Mesothelial cell of epicardium (in vitro differentiated cells): ENCODE data around the gene WFS1. TPM values are rescaled to one million over a fixed set of nuclear protein-coding genes. Genes with fewer than 3 reads are reported as not detected.

Source experiments
- DNase-seq, 2 experiments: peaks; one replicate each; pipeline ENCODE4 v3.0.0; 2021; ENCODE audit warnings: low spot score in 2 of 2; ENCODE audit not compliant: unreplicated experiment in 2 of 2
- H3K27ac Mint-ChIP-seq: 2 replicates; pipeline ENCODE4 v1.8.0; 2021; ENCODE audit warnings: mixed read lengths
- H3K27me3 Mint-ChIP-seq: 2 replicates; pipeline ENCODE4 v1.8.0; 2021; ENCODE audit warnings: low read depth, mixed read lengths
- H3K36me3 Mint-ChIP-seq: 2 replicates; pipeline ENCODE4 v1.8.0; 2021; ENCODE audit warnings: mixed read lengths
- H3K4me1 Mint-ChIP-seq: 2 replicates; pipeline ENCODE4 v1.8.0; 2021; ENCODE audit warnings: mixed read lengths
- H3K4me3 Mint-ChIP-seq: 2 replicates; pipeline ENCODE4 v1.8.0; 2021; ENCODE audit warnings: mild to moderate bottlenecking, moderate library complexity, mixed read lengths
- H3K9me3 Mint-ChIP-seq: 2 replicates; pipeline ENCODE4 v1.8.0; 2021; ENCODE audit warnings: mixed read lengths
- total RNA-seq: library from RNA; stranded (reverse); gene quantifications from 3 replicates; pipeline ENCODE4 v1.2.1, GENCODE V29; 2021
- TF ChIP-seq, protein P1 (sequence below): fragments of 200-600 bp; sonication (generic); IDR thresholded peaks from one replicate; pipeline ENCODE4 v1.5.0; 2021; ENCODE audit warnings: antibody characterized with exemption; ENCODE audit not compliant: unreplicated experiment

WFS1 gene
- total RNA-seq, 1 donor from 2014 or later, result 34.2 TPM

DNA sequence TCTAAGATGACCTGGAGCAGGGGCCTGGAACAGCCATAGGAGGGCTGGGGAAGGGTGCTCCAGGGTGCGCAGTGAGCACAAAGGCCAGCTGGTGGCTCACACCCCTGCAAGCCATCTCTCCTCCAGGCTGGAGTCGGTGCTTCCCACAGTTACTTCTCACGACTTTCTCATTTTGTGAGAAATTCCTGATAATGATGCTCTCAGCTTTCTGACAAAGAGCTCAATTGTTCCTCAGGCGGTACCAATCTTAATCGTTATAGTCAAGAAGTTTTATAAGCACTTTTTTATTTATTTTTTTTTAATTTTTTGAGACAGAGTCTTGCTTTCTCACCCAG lies 11.7 kb upstream of the WFS1 start:
- DNase-seq, result no peak
- H3K9me3 Mint-ChIP-seq, result no peaks in the 10 kb centered on the region
- no peak overlapping the region for H3K4me3 Mint-ChIP-seq
- no peak overlapping the region for H3K27ac Mint-ChIP-seq
- H3K27me3 Mint-ChIP-seq, result peaks cover 22% of the 10 kb centered on the region
- peaks cover 4% of the 10 kb centered on the region for H3K4me1 Mint-ChIP-seq
- no peaks in the 10 kb centered on the region for H3K36me3 Mint-ChIP-seq
- TF ChIP-seq, protein P1, sequence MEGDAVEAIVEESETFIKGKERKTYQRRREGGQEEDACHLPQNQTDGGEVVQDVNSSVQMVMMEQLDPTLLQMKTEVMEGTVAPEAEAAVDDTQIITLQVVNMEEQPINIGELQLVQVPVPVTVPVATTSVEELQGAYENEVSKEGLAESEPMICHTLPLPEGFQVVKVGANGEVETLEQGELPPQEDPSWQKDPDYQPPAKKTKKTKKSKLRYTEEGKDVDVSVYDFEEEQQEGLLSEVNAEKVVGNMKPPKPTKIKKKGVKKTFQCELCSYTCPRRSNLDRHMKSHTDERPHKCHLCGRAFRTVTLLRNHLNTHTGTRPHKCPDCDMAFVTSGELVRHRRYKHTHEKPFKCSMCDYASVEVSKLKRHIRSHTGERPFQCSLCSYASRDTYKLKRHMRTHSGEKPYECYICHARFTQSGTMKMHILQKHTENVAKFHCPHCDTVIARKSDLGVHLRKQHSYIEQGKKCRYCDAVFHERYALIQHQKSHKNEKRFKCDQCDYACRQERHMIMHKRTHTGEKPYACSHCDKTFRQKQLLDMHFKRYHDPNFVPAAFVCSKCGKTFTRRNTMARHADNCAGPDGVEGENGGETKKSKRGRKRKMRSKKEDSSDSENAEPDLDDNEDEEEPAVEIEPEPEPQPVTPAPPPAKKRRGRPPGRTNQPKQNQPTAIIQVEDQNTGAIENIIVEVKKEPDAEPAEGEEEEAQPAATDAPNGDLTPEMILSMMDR, result no peak

DNA sequence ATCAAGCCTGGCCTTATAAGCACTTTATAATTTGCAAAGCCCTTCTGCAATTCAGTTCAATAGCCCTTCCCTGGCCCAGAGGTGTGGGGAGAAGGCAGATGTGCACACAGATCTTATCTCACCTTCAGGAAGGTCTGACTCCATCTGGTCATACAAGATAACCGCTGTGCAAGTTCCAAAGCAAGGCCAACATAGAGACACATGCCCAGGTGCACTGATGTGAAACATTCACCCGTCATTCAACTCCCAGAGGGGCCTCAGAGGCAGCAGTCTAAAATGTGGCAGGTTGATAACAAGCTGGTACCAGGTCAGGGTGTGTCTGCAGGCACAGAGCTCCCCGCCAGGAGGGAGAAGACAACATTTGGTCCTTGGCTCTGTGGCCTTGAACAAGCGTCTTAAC lies 10.9 kb upstream of the WFS1 start:
- Mint-ChIP-seq H3K27ac (no peak overlapping the region), H3K4me3 (no peak overlapping the region), H3K9me3 (no peaks in the 10 kb centered on the region), H3K4me1 (peaks cover 4% of the 10 kb centered on the region), H3K36me3 (no peaks in the 10 kb centered on the region), H3K27me3 (peaks cover 19% of the 10 kb centered on the region)
- DNase-seq, result no peak
- TF ChIP-seq, protein P1, result no peak

DNA sequence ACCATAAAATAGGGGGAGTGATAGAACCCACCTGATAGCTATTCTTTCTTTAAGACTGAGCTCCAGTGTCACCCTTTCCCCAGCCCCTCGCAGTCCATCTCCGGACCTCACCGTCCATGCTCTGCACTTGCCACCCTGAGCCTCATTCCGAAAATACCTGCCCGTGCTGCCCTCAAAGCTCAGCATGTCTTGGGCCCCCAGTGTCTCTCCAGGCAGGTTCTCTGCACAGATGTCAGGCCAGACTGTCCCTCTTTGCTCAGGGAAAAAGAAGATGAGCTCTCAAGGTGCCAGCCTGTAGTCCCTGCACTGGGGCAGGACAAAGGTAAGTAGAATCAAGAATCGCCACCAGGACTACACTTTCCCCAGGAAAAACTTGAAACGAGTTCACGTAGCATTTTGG lies 9.8 kb upstream of the WFS1 start:
- DNase-seq, result no peak

DNA sequence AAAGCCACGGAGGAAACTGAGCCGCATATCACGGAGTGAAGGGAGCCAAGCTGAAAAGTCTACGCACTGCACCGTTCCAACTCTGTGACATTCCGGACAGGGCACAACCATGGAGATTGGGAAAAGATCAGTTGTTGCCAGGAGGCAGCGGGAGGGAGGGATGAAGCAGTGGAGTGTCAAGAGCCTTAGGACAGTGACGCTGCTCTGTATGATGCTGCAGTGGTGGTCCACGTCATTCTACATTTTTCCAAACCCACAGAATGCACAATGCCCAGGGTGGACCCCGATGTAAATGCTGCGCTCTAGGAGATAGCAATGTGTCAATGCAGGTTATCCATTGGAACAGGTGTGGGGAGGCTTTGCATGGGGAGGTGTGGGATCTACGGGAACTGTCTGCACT lies 7.5 kb upstream of the WFS1 start:
- peaks cover 2% of the 10 kb centered on the region for H3K4me1 Mint-ChIP-seq
- no peaks in the 10 kb centered on the region for H3K36me3 Mint-ChIP-seq
- no peak for DNase-seq
- H3K9me3 Mint-ChIP-seq, result no peaks in the 10 kb centered on the region
- no peak overlapping the region for H3K27ac Mint-ChIP-seq
- H3K4me3 Mint-ChIP-seq, result no peak overlapping the region
- TF ChIP-seq, protein P1, result no peak
- H3K27me3 Mint-ChIP-seq, result peaks cover 13% of the 10 kb centered on the region

More for the DNA sequence above, 9.8 kb upstream of the WFS1 start:
- peaks cover 4% of the 10 kb centered on the region for H3K4me1 Mint-ChIP-seq
- H3K27me3 Mint-ChIP-seq, result peaks cover 19% of the 10 kb centered on the region
- H3K36me3 Mint-ChIP-seq, result no peaks in the 10 kb centered on the region
- H3K9me3 Mint-ChIP-seq, result no peaks in the 10 kb centered on the region
- TF ChIP-seq, protein P1, result no peak
- no peak overlapping the region for H3K4me3 Mint-ChIP-seq
- H3K27ac Mint-ChIP-seq, result no peak overlapping the region

DNA sequence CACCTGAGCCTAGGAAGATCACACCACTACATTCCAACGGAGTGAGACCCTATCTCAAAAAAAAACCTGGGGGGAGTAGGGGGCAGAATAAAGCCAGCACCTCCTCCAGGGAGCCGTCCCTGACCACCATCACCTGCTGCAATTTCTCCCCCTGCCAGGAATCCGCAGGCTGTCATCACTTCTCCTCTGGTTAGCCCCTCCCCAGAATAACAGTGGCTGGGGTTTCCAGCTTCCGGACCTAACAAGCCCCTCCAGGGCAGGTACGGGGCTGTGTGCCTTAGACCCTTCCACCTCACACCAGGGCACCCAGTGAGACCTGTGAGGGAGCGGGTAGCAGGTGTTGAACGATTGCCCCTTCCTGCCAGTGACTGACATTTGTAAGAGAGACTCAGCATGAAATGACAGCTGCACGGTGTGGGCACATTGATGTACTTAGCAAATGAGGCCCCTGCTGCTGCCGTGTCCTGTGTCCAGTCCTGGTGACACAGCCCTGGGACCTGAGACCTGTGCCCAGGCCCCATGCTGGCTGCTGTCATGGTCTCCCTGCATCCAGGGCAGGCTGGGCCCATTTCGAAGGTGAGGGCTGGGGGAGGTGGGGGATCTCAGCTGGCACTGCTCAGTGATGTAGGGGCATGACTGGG lies 6.7 kb upstream of the WFS1 start:
- Mint-ChIP-seq H3K36me3 (no peaks in the 10 kb centered on the region), H3K27me3 (peaks cover 16% of the 10 kb centered on the region), H3K9me3 (no peaks in the 10 kb centered on the region), H3K27ac (no peak overlapping the region), H3K4me3 (no peak overlapping the region), H3K4me1 (peaks cover 5% of the 10 kb centered on the region)
- TF ChIP-seq, protein P1, result no peak
- DNase-seq, result no peak
